GM12878 (cell line): ENCODE results near the gene COQ2.

ENCODE experiments used
- BCL3 ChIP-seq: IDR thresholded peaks from 2 replicates; pipeline ENCODE4 v1.6.1; 2011; ENCODE audit warnings: borderline replicate concordance, low read depth, mild to moderate bottlenecking, moderate library complexity, low read length; ENCODE audit not compliant: insufficient read depth, poor library complexity, severe bottlenecking
- BMI1 ChIP-seq: fragments of 450-650 bp; IDR thresholded peaks from 2 replicates; pipeline ENCODE4 v1.6.1; 2016; ENCODE audit warnings: mild to moderate bottlenecking, moderate library complexity, borderline replicate concordance
- CBX3 ChIP-seq: fragments of 200-600 bp; sonication (generic); IDR thresholded peaks from 2 replicates; pipeline ENCODE4 v1.6.1; 2016; ENCODE audit warnings: low read depth, borderline replicate concordance
- EZH2 ChIP-seq: IDR thresholded peaks from 2 replicates; pipeline ENCODE4 v1.6.1; 2012; ENCODE audit warnings: low read depth, mild to moderate bottlenecking, control low read depth, inconsistent platforms, low read length, borderline replicate concordance; ENCODE audit not compliant: control insufficient read depth
- KAT2A ChIP-seq: conservative IDR thresholded peaks from 2 replicates; pipeline ENCODE4 v1.6.1; 2011; ENCODE audit warnings: low read depth, low read length; ENCODE audit not compliant: control insufficient read depth
- NR2C2 ChIP-seq: IDR thresholded peaks from 2 replicates; pipeline ENCODE4 v1.6.1; 2011; ENCODE audit warnings: borderline replicate concordance, low read depth; ENCODE audit not compliant: control insufficient read depth, insufficient read length
- RAD21 ChIP-seq: IDR thresholded peaks from 2 replicates; pipeline ENCODE4 v1.6.1; 2011; ENCODE audit warnings: mild to moderate bottlenecking, low read depth, low read length, moderate library complexity; ENCODE audit not compliant: insufficient read depth
- TCF7 ChIP-seq: IDR thresholded peaks from 2 replicates; pipeline ENCODE4 v1.6.1; 2014; ENCODE audit warnings: antibody characterized with exemption, borderline replicate concordance
- TF ChIP-seq, protein P1 (sequence below), 3 experiments: IDR thresholded peaks in 2 of 3; conservative IDR thresholded peaks in 1 of 3; 2 replicates each; pipeline ENCODE4 v1.5.1; 2011; ENCODE audit warnings: low read depth in 3 of 3, low read length in 3 of 3, mild to moderate bottlenecking in 3 of 3, control low read depth in 2 of 3, moderate library complexity in 2 of 3, inconsistent platforms in 1 of 3, mixed read lengths in 1 of 3; ENCODE audit not compliant: control insufficient read depth in 2 of 3, insufficient read depth in 1 of 3; ENCODE audit errors: extremely low read depth in 1 of 3

- no peak for TF ChIP-seq BMI1
- TF ChIP-seq EZH2, result no peak
- TF ChIP-seq, protein P1, sequence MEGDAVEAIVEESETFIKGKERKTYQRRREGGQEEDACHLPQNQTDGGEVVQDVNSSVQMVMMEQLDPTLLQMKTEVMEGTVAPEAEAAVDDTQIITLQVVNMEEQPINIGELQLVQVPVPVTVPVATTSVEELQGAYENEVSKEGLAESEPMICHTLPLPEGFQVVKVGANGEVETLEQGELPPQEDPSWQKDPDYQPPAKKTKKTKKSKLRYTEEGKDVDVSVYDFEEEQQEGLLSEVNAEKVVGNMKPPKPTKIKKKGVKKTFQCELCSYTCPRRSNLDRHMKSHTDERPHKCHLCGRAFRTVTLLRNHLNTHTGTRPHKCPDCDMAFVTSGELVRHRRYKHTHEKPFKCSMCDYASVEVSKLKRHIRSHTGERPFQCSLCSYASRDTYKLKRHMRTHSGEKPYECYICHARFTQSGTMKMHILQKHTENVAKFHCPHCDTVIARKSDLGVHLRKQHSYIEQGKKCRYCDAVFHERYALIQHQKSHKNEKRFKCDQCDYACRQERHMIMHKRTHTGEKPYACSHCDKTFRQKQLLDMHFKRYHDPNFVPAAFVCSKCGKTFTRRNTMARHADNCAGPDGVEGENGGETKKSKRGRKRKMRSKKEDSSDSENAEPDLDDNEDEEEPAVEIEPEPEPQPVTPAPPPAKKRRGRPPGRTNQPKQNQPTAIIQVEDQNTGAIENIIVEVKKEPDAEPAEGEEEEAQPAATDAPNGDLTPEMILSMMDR (IDR thresholded peaks at IDR 0.05 in 2 of 3, conservative IDR thresholded peaks at IDR 0.05 in 1 of 3; ENCODE audit: control insufficient read depth in 2 of 3, extremely low read depth in 1 of 3, insufficient read depth in 1 of 3, low read depth in 3 of 3, low read length in 3 of 3), result no peak
- no peak for TF ChIP-seq BCL3
- TF ChIP-seq NR2C2, result no peak
- no peak for TF ChIP-seq RAD21
- TF ChIP-seq KAT2A, result no peak
- TF ChIP-seq TCF7, result no peak
- TF ChIP-seq CBX3, result no peak
Observed at GRCh38 chr4:83255584-83255983, 29.0 kb downstream of the COQ2 start.
